ENCODE results near the gene NFKBIE. TPM values are rescaled to one million over a fixed set of nuclear protein-coding genes. Genes with fewer than 3 reads are reported as not detected.

NFKBIE gene
- total and polyA plus RNA-seq, 9 of the 15 experiments (the other 6 are each of a cell fraction or from before 2014, with no cell fraction given) = 2.1 to 16.4 (median 11.7) TPM

- TF ChIP-seq FOXO4 (CRISPR knock-in tag; IDR thresholded peaks at IDR 0.05) = no peak
- no peak for TF ChIP-seq CUX1 (CRISPR knock-in tag; IDR thresholded peaks at IDR 0.05)
- 0 out of 2 replicates have a peak, but pooled peaks have one; percentile 35 for TF ChIP-seq KAT7 (CRISPR knock-in tag; IDR thresholded peaks at IDR 0.05; ENCODE audit: borderline replicate concordance)
- 0 out of 4 replicates have a peak, but pooled peaks of 1 of the 2 experiments have one; percentile 32 for TF ChIP-seq FOXK2 (conservative IDR thresholded peaks at IDR 0.05 in 1 of 2, IDR thresholded peaks at IDR 0.05 in 1 of 2; ENCODE audit: low read depth in 2 of 2)
- TF ChIP-seq XRCC5 (IDR thresholded peaks at IDR 0.05; ENCODE audit: low read depth, low read length) = no peak
- no peak for TF ChIP-seq CEBPG (CRISPR knock-in tag; IDR thresholded peaks at IDR 0.05)
- no peak for TF ChIP-seq CEBPG (tag; conservative IDR thresholded peaks at IDR 0.05 in 1 of 2, IDR thresholded peaks at IDR 0.05 in 1 of 2)
- no peak for TF ChIP-seq PBX2 (CRISPR knock-in tag; IDR thresholded peaks at IDR 0.05; ENCODE audit: low read depth)
- no peak for TF ChIP-seq PBX2 (tag; conservative IDR thresholded peaks at IDR 0.05; ENCODE audit: low read depth)
- no peak for TF ChIP-seq KDM4B (IDR thresholded peaks at IDR 0.05; ENCODE audit: borderline replicate concordance in 2 of 2, low read depth in 1 of 2)
- TF ChIP-seq EP300 (IDR thresholded peaks at IDR 0.05; ENCODE audit: low read length) = no peak
- no peak for TF ChIP-seq MBD1 (CRISPR knock-in tag; IDR thresholded peaks at IDR 0.05)
- TF ChIP-seq CXXC5 (CRISPR knock-in tag; IDR thresholded peaks at IDR 0.05) = no peak
- no peak for TF ChIP-seq ZNF766 (CRISPR knock-in tag; conservative IDR thresholded peaks at IDR 0.05)
Observed at GRCh38 chr6:44253307-44254101, 11.8 kb downstream of the NFKBIE start (continued).
